Limb (tissue), 2 donors: Measurements from ENCODE around the gene SPATA33.
"Not testable (repeated sequence)": the region's sequence is repeated elsewhere in the genome, so short reads cannot be mapped to it uniquely, and the experiment has no call there.

Experiments used
- DNase-seq, 2 donors: peaks; one replicate each; pipeline ENCODE4 v3.0.0-alpha.2; 2016; ENCODE audit errors: extremely low spot score in 2 of 2

The SPATA33 gene

GRCh38 chr16:89661215-89661614, 3.6 kb downstream of the SPATA33 start:
- DNase-seq: no peak

GRCh38 chr16:89664238-89664637, 6.6 kb downstream of the SPATA33 start:
- not testable (repeated sequence) for DNase-seq

- not testable (repeated sequence) for DNase-seq
Observed at GRCh38 chr16:89667000-89667399, 9.4 kb downstream of the SPATA33 start.

GRCh38 chr16:89667633-89668032, 10.0 kb downstream of the SPATA33 start:
- DNase-seq: no peak

- DNase-seq: no peak
Observed at GRCh38 chr16:89668790-89669158, 11.1 kb downstream of the SPATA33 start.

GRCh38 chr16:89669755-89670154, 12.1 kb downstream of the SPATA33 start:
- no peak for DNase-seq

- DNase-seq: no peak
Observed at GRCh38 chr16:89670496-89671431, 13.1 kb downstream of the SPATA33 start.

GRCh38 chr16:89671565-89671964, 13.9 kb downstream of the SPATA33 start:
- DNase-seq: not testable (repeated sequence)

- DNase-seq: no peak
Observed at GRCh38 chr16:89672177-89672941, 14.7 kb downstream of the SPATA33 start.

GRCh38 chr16:89678258-89678657, 20.6 kb downstream of the SPATA33 start:
- DNase-seq: no peak

GRCh38 chr16:89685916-89686315, 28.3 kb downstream of the SPATA33 start:
- no peak for DNase-seq

GRCh38 chr16:89686520-89687091, 29.0 kb downstream of the SPATA33 start, which contains the start of gene CDK10:
Gene CDK10 (plus strand): TSS chr16:89686689. CDS start chr16:89686711, 22 bp downstream.
- peak; percentile 81 to 96 for DNase-seq

GRCh38 chr16:89687092-89687940, 29.7 kb downstream of the SPATA33 start:
- no peak for DNase-seq

- DNase-seq: no peak
Observed at GRCh38 chr16:89688395-89688794, 30.8 kb downstream of the SPATA33 start.

- DNase-seq: no peak
Observed at GRCh38 chr16:89689142-89689541, 31.5 kb downstream of the SPATA33 start.

GRCh38 chr16:89689621-89690020, 32.0 kb downstream of the SPATA33 start:
- DNase-seq: not testable (repeated sequence)

- DNase-seq: no peak
Observed at GRCh38 chr16:89690392-89690901, 32.8 kb downstream of the SPATA33 start.

- DNase-seq: no peak
Observed at GRCh38 chr16:89691231-89691985, 33.8 kb downstream of the SPATA33 start.

- no peak for DNase-seq
Observed at GRCh38 chr16:89691986-89692569, 34.4 kb downstream of the SPATA33 start.

- DNase-seq: no peak
Observed at GRCh38 chr16:89693289-89693731, 35.7 kb downstream of the SPATA33 start.
